Neural crest cell (in vitro differentiated cells): ENCODE measurements around the gene STXBP4. TPM values are rescaled to one million over a fixed set of nuclear protein-coding genes. Genes with fewer than 3 reads are reported as not detected.

Experiments
- DNase-seq: peaks from one replicate; pipeline ENCODE4 v3.0.0; 2021; ENCODE audit warnings: low read depth, mixed read lengths, low spot score
- H3K27ac Mint-ChIP-seq: one replicate; pipeline ENCODE4 v1.8.0; 2021; ENCODE audit warnings: mild to moderate bottlenecking, mixed read lengths; ENCODE audit not compliant: unreplicated experiment
- H3K27me3 Mint-ChIP-seq: 2 replicates; pipeline ENCODE4 v1.8.0; 2021; ENCODE audit warnings: low read depth, mild to moderate bottlenecking, mixed read lengths
- H3K36me3 Mint-ChIP-seq: 2 replicates; pipeline ENCODE4 v1.8.0; 2021; ENCODE audit warnings: low read depth, mild to moderate bottlenecking, mixed read lengths
- H3K4me1 Mint-ChIP-seq: 2 replicates; pipeline ENCODE4 v1.8.0; 2021; ENCODE audit warnings: mixed read lengths
- H3K4me3 Mint-ChIP-seq: one replicate; pipeline ENCODE4 v1.8.0; 2021; ENCODE audit warnings: mild to moderate bottlenecking, mixed read lengths
- H3K9me3 Mint-ChIP-seq: 2 replicates; pipeline ENCODE4 v1.8.0; 2021; ENCODE audit warnings: mixed read lengths
- CTCF ChIP-seq: fragments of 200-600 bp; sonication (generic); conservative IDR thresholded peaks from 2 replicates; pipeline ENCODE4 v1.5.0; 2021; ENCODE audit warnings: antibody characterized with exemption, mild to moderate bottlenecking
- total RNA-seq: library from RNA; stranded (reverse); gene quantifications from 2 replicates; pipeline ENCODE4 v1.2.1, GENCODE V29; 2021

Gene STXBP4
- total RNA-seq, 1 donor from 2014 or later = 32.7 TPM

- DNase-seq = no peak
- no peaks in the 10 kb centered on the region for H3K36me3 Mint-ChIP-seq
- H3K27ac Mint-ChIP-seq = no peak overlapping the region
- TF ChIP-seq CTCF = no peak
- no peaks in the 10 kb centered on the region for H3K9me3 Mint-ChIP-seq
- H3K4me3 Mint-ChIP-seq = no peak overlapping the region
- H3K4me1 Mint-ChIP-seq = peaks cover under 1% of the 10 kb centered on the region
- H3K27me3 Mint-ChIP-seq = no peaks in the 10 kb centered on the region
These were observed 95.6 kb downstream of the STXBP4 start for GRCh38 chr17:55063885-55064874.

- no peaks in the 10 kb centered on the region for H3K27me3 Mint-ChIP-seq
- H3K36me3 Mint-ChIP-seq = no peaks in the 10 kb centered on the region
These were observed 99.3 kb downstream of the STXBP4 start for GRCh38 chr17:55067697-55068439.

GRCh38 chr17:55068862-55069811 lies 100.6 kb downstream of the STXBP4 start:
- no peak for TF ChIP-seq CTCF
- Mint-ChIP-seq H3K36me3 (no peaks in the 10 kb centered on the region), H3K9me3 (no peaks in the 10 kb centered on the region), H3K4me3 (no peak overlapping the region), H3K4me1 (peaks cover 10% of the 10 kb centered on the region), H3K27ac (no peak overlapping the region), H3K27me3 (no peaks in the 10 kb centered on the region)
- DNase-seq = no peak

More at GRCh38 chr17:55067697-55068439, 99.3 kb downstream of the STXBP4 start:
- Mint-ChIP-seq H3K4me1 (peaks cover 10% of the 10 kb centered on the region), H3K9me3 (no peaks in the 10 kb centered on the region), H3K4me3 (no peak overlapping the region), H3K27ac (no peak overlapping the region)
- no peak for DNase-seq
- TF ChIP-seq CTCF = no peak

GRCh38 chr17:55069983-55070529 lies 101.5 kb downstream of the STXBP4 start:
- H3K4me3 Mint-ChIP-seq = no peak overlapping the region
- H3K9me3 Mint-ChIP-seq = no peaks in the 10 kb centered on the region

More at GRCh38 chr17:55069983-55070529, 101.5 kb downstream of the STXBP4 start:
- Mint-ChIP-seq H3K4me1 (peaks cover 10% of the 10 kb centered on the region), H3K36me3 (no peaks in the 10 kb centered on the region), H3K27me3 (no peaks in the 10 kb centered on the region), H3K27ac (no peak overlapping the region)
- no peak for TF ChIP-seq CTCF
- no peak for DNase-seq
